DMS114 treated with DMSO at 0.1 percent for 48 hours (cell line): Measurements from ENCODE around the gene MORN4.
A peak's percentile ranks its signal among the peaks of the same experiment; 100 is the strongest.
"Not testable (repeated sequence)": the region's sequence is repeated elsewhere in the genome, so short reads cannot be mapped to it uniquely, and the experiment has no call there.

Source experiments
- DNase-seq: peaks from one replicate; lab custom pipeline; 2025; ENCODE audit not compliant: unreplicated experiment; lab: John Stamatoyannopoulos, UW

The MORN4 gene

DNA sequence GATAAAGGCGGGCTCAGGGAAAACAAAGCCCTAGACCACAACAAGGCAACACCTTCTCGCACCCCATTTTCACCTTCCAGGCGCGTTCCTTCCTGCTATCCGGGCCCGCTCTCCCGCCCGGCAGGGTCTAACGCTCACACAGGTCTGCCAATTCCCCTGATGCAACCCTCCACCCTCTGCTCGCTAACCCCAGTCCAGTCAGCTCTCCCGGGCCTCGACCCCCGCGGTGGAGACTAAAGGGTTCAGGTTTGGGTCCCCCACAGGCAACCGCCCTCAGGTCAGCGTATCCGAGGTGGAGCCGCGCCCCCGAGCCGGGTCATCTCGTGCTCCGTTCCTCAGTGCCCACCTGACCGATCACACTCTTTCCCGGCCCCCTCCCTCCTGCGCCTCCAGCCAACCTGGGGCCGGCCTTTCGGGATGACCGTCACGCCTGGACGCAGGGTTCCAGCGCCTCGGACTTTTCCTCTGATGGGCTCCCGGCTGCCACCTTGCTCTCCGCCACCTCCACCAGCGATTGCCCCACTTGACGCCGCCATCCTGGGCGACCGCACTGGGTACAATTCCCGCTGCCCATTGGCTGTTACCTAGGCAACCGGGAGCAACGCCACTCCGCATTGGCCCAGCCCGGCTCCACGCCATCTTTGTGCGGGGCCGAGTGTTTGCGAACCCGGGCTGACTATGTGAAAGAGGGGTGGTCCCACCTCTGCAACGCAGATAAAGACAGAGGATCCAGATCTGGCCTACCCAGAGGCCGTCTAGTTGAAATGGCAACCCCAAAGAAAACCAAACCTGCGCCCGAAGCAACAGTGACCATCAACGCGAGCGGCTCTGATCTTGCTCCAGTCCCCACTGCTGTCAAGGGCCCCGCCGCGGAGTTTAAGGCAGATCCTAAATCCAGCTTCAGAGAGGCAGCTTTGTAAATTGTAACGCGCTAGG, at the start of gene MORN4:
TSS of gene MORN4 (minus strand) at position 552 of the 936 bp plus-strand sequence. CDS start 13,847 bp downstream, outside the sequence.
- peak; percentile 95 for DNase-seq

DNA sequence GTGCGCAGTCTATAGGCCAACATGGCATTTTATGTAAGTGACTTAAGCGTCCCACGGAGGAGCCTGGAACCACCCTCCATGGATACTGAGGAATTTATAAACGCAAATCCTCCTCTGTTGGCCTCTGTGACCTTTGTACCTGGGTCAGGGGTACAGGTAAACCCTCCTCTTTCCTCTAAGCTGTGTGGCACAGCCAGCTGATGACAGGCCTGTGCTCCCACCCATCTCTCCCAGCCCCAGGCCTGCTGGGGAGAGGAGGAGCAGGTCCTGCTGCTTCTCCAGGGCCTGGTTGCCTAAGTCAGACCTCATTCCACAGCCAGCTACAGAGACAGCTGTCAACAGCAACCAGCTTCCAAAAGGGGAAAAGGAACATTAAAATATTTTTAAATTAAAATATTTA, 48.7 kb upstream of the MORN4 start:
- no peak for DNase-seq

DNA sequence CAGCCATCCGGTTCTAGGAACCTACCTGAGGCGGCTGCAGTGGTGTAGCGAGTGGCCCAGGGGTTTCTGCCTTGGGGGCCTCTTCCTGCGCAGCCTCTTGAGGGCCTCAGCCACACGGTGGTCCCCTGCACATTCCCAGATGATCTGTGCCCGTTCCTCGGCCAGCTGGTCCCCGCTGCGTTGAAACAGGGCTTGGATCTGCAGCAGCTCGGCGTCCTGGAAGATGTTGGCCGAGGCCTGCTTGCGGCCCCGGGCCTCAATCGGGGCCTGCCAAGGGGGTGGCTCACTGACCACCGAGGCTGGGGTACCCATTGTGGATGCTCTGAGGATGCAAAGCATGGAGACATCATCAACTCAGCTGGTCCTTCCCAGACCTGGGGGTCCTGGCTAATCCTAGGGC, 46.3 kb upstream of the MORN4 start:
- DNase-seq = no peak

DNA sequence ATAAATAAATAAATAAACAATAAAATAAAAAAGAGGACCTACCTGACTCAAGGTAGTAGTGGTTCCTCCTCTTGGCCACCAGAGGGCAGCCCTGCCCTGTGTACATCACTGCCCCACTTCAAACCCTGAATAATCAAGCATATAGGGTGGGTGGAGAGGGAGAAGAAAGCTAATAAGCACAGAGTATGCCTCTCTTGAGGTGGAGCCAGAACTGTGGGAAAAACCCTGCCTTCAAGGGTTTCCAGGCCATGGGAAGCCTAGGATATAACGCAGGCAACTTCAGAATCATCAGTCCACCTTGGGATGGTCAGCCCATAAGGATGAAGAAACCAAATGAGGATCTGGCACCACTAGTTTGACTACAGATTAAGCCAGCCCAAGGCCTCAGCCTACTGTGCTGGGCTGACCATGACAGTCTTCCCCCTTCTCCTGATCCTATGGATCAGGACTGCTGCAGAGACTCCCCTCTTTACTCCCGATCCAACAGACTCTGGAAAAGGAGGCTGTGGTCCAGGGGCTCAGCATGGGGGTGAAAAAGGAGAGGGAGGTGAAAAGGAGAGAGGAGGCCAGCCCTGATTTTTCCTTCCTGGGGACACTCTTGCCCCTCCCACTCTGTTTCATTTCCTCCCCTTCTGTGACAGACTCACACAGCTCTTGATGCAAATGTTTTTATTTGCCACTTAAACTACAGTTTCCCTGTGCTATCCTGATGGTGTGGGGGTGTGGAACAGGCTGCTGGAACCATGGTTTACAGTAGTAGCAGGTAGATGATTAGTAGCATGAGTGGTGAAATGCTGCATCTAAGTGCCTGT, 43.7 kb upstream of the MORN4 start:
- DNase-seq = peak; percentile 39

DNA sequence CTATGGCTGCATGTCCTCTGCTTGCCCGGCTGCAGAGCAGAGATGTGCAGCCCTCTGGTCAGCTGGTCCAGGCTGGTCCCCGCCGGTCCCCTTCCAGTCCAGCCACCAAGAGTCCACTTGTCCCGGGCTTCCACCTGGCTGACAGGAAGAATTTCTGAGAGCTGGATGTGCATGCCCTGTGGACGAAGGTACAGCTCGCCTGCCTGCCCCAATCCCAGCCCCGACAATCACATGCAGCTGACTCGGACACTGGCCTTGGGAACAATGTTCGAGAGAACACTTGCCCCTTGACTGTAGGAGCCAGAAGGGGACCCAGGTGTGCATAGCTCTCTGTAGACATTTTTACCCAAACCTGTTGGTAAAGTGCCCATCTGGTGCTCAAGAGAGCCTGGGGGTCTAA, 41.9 kb upstream of the MORN4 start:
- DNase-seq = no peak

DNA sequence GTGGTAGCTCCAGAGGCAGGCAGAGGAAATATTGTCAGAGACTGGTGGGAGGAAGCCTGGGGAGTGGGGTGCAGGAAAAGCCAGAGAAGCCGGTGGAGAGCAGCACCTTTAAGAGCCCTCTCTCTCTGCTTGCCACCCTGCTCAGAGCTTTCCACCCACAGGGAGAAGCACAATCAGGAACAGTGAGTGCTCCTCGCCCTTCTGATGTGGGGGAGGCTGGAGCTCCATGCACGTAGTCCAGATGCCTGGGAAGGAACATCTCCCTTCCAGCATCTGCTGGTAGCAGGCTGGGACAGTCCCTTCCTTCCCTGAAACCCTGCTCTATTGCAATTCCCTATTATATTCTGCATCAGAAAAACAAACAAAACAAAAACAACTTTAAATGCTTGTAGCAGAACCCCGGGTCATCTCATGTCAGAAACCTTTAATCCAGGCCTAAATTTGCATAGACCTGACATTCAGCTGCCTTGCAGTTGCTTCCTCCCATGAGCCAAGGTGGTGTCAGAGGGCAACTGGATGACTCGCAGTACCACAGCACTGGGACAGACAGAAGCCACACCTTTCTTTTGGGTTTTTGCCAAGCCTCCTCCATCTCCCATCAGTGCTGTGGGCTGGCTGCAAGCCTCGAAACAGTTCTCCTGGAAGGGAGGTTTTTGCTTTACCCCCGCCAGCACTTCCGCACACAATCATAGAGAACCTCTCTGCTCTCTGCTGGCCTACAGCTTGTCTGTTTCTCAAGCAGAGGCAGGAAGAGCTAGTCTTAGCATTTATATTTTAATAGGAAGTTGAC, 40.6 kb upstream of the MORN4 start:
- no peak for DNase-seq

DNA sequence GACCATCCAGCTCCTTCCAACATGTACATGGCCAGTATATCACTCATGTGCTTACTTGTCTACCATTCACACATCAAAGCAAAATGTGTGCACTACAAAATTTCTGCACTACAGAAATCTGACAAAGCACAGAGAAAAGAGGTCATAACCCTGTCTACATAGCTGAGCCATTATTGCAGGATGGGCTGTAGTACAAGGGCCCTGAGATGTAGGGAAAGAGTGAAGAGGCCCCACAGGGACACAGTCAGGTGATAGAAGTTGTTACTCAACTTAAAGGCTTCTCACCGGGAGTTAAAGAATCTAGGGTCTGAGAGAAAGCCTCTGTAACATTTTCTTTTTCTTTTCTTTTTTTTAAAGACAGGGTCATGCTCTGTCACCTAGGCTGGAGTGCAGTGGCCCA, 36.3 kb upstream of the MORN4 start:
- DNase-seq = no peak

DNA sequence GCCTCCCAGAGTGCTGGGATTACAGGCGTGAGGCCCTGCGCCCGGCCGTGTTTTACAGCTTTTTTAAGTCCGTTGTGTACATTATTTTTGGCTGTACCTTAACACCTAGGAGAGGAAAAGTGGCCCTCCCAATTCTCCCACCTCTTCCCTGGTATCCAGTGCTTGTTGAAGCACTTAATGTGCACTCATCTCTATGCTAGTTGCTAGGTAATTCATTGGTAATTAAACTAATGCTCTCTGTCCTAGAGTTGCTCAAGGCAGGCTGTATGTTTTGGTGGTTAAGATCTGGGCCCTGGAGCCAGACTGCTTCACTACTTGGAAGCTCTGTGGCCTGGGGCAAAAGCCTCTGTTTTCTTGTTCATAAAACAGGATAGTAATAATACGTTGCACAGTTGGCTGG, 34.2 kb upstream of the MORN4 start:
- no peak for DNase-seq

DNA sequence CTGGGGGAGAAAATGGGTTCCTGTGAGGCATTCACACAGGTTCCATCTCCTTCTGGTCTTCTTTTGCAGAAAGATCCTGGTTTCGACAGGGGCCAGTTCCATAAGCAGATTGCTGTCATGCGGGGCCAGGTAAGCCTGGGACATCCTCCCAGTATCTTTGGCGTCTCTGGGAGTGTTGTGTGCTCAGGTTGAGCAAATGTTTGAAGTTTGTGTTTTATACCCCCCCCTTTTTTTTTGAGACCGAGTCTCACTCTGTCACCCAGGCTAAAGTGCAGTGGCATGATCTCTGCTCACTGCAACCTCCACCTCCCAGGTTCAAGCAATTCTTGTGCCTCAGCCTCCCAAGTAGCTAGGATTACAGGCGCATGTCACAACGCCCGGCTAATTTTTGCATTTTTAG, 33.7 kb upstream of the MORN4 start:
- DNase-seq = no peak

DNA sequence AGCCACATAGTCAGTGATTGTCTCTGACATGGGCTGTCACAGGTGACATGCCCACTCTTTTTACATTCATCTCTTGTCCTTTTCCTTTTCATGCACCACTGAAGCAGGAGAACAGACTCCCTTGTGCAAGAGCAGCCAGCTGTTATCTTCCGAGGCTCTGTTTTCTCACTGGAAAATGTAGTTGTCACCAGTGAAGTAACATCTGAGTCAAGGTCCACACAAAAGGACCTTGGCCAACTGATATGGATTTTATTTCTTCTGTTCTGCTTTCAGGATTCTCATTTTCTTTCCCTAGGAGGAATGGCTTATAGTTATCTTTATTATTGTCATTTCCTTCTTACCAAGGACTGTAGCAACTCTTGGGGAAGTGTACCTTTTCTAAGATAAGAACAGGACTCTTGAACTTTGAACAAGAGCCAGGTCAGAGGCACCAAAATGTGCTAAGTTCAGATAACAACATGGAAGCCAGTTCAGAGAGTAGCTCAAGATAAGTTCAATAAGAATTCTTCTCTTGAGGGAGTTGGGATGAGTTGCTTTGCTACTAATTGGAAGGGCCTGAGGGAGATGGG, 31.1 kb upstream of the MORN4 start:
- no peak for DNase-seq

DNA sequence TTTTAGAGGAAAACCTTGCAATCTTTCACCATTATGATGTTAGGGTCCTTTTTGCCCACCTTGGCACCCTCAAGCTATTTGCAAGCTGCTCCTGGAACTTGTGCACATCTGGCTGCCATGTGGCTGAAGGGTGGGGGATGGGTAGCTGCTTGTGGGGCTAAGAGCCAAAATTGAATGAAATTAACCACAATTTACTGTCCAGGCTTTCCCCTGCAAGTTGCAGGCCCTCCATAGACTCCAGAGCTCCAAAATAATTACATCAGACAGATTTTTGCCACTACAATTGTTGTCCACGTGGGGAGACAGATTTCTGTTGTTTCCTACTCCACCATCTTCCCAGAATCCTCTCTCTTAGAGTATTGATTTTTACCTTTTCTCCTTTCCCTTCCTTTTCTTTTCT, 26.3 kb upstream of the MORN4 start:
- DNase-seq = no peak

DNA sequence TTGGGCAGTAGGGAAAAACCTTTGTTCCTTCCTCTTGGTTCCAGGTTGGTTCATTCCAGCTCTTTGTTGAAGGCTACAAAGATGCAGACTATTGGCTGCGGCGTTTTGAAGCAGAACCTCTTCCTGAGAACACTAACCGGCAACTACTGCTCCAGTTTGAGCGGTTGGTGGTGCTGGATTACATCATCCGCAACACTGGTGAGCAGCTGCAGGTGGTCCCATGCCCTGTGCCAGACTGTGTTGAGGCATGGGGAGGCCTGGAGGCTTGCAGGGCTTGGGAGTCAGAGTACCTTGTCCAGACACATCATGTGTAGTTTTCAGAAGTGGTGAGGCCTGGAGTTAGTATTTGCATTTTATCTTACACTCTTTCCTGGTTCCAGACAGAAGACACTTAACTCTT, 23.5 kb upstream of the MORN4 start:
- no peak for DNase-seq

DNA sequence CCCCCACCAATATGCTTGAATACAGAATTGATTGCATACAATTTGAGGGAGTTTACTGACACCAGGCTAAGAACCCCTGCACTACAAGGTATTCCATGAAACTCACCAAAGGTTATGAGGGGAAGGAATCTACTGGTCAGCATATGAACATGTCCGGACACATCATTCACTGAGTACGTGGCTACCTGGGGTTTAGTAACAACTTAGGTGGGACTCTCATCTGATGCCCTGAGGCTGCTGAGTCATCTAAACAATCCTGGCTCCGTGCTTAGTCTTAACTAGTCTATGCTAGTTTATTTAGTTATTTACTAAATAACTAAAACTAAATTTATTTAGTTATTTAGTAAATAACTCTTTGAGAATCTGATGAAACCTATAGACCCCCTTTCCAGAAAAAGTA, 18.5 kb upstream of the MORN4 start:
- no peak for DNase-seq

DNA sequence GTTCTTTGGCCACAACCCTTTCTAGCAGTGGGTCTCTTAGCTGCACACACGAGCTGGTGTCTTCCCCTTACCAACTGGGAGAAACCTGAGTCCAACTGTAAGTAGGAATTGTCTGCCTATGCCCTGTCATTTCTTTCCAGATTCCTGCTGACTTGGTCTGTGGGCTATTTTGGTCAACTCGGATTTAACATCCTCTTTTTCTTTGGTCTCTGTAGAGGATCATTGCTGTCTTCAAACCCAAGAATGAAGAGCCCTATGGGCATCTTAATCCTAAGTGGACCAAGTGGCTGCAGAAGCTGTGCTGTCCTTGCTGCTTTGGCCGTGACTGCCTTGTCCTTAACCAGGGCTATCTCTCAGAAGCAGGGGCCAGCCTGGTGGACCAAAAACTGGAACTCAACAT, 17.4 kb upstream of the MORN4 start:
- DNase-seq = no peak

DNA sequence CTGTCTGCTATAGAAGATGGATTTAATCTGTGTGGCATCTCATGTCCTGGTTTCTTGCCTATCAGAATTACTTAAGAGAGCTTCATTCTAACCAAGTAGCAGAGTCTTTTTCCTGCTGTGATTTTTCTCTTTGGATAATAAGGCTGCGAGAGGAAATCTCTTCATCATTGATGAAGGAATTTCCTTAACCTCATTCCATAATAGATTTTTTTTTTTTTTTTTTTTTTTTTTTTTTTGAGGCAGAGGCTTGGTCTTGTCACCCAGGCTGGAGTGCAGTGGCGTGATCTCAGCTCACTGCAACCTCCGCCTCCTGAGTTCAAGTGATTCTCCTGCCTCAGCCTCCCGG, 16.1 kb upstream of the MORN4 start:
- DNase-seq = not testable (repeated sequence)

DNA sequence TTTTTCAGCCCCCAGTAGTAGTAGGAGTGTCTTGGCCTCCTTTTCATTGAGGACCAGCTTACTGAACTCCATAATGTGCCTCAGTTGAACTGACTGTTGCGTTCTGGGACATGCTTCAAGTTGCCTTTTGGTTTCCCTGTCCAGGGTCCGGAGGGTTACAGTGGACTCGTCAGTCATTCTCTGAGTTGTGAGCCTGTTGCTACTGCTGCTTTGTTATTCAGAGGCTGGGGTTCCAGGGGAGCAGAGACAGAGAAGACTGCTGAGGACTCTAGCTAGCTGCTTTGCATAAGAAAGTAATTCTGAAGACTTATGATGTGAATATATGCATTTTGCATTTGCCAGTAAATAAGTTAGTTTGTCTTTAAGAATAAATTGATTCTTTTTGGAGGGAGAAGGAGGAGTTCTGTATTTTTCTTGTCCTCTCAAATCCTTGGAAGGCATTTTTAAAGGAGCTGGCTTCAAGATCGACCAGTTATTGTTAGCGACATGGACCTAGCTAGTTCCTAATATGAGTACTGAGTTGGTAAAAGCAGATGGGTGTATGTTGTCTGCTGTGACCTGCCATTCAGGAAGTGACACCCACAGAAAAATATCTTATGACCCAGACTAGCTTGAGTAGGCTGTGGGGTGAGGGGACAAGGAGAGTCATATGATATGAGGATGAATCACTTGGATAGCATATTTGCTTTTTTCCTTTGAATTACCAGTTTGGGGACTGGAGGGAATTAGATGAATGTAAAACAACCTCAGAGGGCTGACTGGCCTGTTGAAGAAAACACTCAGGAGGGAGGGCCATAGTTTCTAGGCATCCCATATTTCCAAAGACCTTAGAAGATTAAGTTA, 15.5 kb upstream of the MORN4 start:
- DNase-seq = no peak

DNA sequence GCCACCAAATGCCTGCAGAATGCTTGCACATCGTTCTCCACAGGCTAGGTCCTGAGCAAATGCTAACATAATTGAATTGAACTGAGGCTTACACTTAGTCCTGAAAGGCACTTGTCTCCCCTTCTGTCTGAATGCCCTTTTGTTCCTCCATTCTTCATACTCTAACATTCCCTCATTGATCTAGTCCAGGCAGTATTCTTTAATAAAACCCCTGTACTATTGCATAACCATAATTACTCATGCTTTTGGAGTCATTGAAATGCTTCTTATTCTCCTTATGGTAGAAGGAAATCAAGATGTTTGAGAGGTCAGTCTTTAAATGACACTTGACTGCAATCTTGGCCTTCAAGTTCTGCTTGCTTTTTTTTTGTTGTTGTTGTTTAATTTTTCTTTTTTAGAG, 14.3 kb upstream of the MORN4 start:
- no peak for DNase-seq

DNA sequence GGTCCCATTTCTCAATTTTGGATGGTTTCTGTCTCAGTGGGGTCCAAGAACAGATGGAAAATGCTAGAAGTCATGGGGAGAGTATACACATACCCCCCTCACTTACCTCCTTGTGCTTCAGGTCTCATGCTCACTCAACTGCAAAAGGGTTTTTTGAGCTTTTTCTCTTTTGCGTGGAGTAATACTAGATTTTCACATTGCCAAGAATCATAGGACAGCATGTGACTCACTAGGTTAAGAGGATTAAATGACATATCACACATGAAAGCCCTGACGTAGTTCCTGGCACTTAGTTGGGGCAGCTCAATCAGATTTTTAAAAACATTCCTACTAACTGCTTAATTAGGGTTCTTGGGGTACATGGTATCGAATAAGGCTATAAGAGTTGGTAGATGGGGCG, 11.6 kb upstream of the MORN4 start:
- no peak for DNase-seq

DNA sequence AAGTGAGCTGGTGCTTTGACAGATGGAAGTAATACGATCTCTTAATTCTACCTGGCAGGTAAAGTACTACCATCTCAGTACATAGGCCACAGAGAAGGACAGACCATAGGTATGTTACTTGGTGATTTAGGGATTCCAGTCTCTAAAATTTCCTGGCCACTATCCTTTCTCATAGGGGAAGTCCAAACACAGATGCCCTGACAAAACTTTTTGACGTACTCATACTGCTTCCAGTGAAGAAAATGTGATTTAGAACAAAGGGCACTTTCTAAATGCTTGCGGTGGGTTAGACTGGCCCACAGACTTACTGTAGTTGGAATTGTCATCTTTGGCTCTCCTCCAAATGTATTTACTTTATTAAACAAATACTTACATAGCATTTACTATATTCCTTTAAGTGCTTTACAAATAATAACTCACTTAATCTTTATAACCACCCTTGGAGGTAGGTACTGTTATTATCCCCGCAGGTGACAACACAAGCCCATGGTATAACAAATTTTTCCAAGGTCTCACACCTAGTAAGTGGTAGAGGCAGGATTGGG, 10.2 kb upstream of the MORN4 start:
- no peak for DNase-seq
